GM12874 (cell line): ENCODE results near the gene SNAP47.

Source experiments
- CTCF ChIP-seq: IDR thresholded peaks from 2 replicates; pipeline ENCODE4 v1.5.1; 2011; ENCODE audit warnings: low read depth, mild to moderate bottlenecking, control low read depth, low read length, moderate library complexity; ENCODE audit not compliant: insufficient read depth

Gene SNAP47

GRCh38 chr1:227805606-227806197 is 70.5 kb downstream of the SNAP47 start:
- no peak for TF ChIP-seq CTCF

GRCh38 chr1:227808566-227808965 is 73.3 kb downstream of the SNAP47 start:
- no peak for TF ChIP-seq CTCF

DNA sequence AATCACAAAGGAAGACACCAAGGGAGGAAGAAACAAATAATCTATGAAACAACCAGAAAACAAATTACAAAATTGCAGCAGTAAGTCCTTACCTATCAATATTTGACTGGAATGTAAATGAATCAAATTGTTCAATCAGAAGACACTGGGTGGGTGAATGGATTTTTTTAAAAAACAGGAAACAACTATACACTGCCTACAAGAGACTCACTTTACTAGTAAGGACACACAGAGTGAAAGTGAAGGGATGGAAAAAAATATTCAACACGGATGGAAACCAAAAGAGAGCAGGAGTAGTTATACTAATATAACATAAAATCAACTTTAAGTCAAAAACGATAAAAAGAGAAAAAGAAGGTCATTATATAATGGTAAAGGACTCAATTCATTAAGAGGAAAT is 73.8 kb downstream of the SNAP47 start:
- no peak for TF ChIP-seq CTCF

DNA sequence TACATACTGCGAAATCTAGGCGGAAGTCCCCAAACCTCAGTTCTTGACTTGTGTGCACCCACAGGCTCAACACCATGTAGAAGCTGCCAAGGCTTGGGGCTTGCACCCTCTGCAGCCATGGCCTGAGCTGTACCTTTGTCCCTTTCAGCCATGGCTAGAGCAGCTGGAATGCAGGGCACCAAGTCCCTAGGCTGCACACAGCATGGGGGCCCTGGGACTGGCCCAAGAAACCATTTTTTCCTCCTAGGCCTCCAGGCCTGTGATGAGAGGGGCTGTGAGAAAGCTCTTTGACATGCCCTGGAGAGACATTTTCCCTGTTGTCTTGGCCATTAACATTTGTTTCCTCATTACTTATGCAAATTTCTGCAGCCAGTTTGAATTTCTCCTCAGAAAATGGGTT is 78.7 kb downstream of the SNAP47 start:
- no peak for TF ChIP-seq CTCF

- no peak for TF ChIP-seq CTCF
Observed at GRCh38 chr1:227815468-227816409, 80.5 kb downstream of the SNAP47 start, which contains the start of gene PRSS38. Gene PRSS38 (plus strand): TSS chr1:227815675. CDS start chr1:227815717, 42 bp downstream.

DNA sequence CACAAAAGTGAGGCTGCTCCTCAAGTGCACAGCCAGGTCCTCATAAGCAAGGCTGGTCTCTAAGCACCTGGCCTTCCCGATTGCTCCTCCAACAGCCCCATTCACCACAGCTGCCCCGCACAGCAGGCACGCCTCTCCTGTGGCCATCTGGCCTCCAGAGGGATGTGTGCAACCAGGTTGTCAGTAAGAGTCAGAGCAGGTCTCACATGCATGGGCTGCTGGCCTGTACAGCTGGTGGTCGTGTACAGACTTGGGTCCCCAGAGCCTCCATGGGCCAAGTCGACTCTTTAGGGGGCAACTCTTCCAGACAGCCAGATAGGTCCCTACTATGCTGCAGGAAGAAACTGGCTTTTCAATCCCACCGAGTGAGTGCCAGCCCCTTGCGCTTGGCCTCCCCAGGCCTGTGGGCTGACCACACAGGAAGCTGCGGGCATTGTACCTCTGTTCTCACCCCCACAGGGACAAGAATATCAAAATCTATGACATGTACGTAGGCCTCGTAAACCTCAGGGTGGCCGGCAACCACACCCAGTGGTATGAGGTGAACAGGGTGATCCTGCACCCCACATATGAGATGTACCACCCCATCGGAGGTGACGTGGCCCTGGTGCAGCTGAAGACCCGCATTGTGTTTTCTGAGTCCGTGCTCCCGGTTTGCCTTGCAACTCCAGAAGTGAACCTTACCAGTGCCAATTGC is 81.7 kb downstream of the SNAP47 start:
- TF ChIP-seq CTCF = no peak

DNA sequence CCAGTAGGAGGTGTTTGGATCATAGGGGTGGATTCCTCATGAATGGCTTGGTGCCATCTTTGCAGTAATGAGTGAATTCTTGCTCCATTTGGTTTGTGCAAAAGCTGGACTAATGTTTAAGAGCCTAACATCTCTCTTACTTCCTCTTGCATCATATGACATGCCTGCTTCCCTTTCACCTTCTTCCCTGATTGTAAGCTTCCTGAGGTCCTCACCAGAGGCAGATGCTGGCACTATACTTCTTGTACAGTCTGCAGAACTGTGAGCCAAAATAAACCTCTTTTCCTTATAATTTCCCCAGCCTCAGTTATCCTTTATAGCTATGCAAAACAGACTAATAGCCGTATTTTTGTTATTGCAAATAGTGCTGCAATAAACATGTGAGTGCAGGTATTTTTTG is 88.3 kb downstream of the SNAP47 start:
- TF ChIP-seq CTCF = no peak
